Activated CD4-positive, alpha-beta T cell treated with anti-CD3 and anti-CD28 coated beads, Interleukin-2, amount 50 U/mL, for 1 hour (primary cell): Measurements from ENCODE around the gene RSF1.
"Not testable (repeated sequence)": the region's sequence is repeated elsewhere in the genome, so short reads cannot be mapped to it uniquely, and the experiment has no call there.

Experiments
- DNase-seq: peaks from one replicate; pipeline ENCODE4 v3.0.0-alpha.2; 2020

Gene RSF1

DNA sequence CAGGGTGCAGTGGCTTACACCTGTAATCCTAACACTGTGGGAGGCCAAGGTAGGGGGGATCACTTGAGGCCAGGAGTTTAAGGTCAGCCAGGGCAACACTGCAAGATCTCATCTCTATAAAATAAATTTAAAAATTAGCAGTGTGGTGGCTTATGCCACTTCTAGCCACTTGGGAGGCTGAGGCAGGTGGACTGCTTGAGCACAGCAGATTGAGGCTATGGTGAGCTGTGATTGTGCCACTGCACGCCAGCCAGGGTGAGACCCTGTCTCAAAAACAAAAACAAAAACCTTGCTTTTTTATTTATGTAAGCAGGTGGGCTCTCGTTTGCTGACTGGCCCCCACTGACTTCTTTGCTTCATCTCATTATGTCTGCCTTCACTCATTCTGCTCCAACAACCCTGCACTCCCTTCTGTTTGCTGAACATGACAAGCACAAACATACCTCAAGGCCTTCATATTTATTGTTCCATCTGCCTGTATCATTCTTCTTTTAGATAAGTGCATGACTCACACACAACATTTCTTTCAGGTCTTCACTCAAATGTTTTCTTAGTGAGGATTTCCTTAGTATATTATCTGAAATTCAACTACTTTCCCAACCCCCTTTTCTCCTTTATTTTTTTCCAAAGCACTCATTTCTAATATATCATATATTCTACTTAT, 150.5 kb downstream of the RSF1 start:
- DNase-seq, result no peak

DNA sequence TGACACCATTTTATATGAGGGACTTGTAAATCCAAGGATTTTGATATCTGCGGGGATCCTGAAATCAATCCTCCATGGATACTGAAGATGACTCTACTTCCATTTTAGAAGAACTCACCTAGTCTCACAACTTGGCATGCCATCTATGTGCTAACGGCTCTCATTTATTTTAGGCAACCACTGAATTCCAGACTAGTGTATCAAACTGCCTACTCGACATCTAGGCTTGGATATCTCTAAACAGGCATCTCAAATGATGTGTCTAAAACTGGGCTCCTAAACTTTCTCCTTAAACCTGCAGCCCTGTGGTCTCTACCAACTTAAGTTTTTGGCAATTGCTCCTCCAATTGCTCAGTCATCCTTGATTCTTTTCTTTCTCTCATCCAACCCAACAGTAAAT, 151.8 kb downstream of the RSF1 start:
- no peak for DNase-seq

DNA sequence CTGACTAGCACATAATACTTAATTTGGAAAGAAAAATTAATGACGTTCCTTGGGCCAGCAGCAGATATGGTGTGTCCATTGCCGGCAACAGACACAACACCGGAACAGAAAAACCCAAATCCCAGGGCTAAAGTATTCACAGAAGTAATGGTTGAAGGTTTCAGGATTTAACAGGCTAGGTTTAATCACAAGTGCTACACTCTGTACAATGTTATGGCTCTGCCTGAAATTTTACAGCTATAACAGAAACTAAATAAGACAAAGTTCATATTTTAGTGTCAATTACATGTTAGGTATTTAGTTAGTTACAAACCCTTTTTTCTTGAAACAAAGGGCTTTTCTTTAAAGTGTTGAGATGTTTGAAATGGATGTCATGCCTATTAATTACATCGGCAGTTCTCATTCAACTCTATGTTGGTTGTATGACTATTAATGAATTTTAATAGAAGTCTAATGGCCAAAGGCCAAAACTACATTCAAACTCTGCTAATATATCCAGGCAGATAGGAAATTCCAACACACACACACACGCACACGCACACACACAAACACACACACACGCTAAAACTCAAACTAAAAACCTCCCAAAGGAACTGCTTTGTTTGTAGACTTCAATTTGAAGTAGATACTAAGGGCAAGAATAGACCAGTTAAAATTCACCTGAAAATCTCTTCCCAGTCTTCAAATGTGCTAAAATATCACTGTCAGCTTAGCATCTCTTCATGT, 155.1 kb downstream of the RSF1 start:
- DNase-seq, result no peak

DNA sequence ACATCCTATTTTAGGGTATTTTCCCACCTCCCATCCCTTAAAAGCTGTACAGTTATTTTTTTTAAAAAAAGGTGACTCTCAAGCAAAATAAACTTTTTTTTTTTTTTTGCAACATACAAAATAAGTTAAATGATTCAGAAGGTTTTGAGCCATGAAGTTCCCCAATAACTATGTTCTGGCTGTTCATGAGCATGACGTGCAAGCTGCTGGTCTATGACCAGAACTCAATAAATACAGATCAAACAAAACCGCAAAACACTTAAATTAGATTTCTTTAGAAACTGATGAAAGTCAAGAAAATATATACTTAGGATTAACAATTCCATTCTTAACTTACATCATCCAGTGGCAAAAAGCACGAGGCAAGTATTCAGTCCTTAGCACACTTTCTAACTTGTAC, 158.9 kb downstream of the RSF1 start:
- DNase-seq, result no peak

DNA sequence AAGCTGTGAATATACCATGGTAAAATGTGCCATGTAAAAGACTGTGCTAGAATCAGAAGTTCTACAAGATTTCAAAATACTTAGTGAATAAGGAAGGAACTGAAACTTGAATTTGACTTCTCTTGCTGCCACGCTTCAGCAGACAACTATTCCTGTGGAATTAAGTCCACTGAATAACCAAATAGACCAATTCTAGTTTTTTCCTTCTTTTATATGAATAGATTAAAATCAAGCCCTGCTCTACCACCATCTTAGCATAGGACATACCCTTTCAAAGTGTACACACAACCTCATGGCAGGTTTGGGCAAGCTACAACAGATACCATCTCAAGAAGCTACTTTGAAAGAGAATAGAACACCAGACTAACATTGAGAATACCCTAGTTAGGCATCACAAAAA, 159.6 kb downstream of the RSF1 start:
- no peak for DNase-seq

DNA sequence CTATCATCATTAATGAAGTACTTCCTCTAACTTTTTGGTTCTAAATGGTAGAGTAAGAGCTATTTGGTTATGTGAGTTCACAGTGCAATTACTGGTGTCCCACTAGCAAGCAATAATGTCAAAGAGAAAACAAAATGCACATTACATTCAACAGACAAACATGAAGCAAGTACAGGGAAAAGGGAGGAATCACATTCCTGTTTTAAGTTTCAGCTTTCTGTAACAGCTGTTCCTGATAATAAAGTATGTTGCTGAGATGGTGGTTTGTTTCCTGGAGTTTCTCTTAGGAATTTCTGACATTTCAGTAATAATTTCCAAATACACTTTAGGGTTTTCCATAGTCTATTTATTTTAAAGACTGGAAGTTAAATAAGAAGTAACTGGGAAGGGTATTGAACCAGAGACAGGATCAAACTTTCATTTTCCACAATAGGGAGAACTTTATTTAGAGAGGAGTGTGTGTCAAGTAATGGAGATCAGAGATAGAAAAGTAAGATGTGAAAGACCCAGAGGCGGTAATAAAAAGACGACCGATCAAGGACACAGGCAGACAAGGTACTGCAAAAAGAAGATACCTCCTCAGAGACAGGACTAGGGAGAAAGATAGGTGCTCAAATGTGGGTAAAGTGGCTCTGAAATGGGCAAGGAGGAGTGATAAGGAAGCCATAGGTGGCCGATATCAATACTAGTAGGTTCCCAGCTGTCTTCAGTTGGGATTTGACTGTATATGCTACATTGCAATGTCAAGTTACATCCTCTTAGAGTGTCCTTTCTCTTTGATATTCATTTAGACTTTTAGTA, 162.1 kb downstream of the RSF1 start:
- no peak for DNase-seq

DNA sequence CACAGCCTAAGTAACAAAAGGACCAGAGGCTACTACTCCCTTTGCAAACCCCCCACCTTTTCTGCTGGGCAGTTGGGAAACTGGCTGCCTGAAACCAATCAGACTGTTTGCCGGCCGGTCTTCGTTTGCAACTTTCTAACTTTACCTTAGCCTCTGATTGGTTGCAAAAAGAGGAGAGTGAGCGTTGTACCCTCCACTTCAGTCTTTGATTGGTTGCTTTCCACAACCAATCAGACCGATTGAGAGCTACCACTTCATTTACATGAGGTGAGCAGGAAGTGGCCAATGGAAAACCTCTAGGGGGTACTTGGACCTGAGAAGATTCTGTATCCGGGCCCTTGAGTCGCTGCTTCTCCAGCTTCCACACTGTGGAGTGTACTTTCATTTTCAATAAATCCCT, 164.2 kb downstream of the RSF1 start:
- no peak for DNase-seq

DNA sequence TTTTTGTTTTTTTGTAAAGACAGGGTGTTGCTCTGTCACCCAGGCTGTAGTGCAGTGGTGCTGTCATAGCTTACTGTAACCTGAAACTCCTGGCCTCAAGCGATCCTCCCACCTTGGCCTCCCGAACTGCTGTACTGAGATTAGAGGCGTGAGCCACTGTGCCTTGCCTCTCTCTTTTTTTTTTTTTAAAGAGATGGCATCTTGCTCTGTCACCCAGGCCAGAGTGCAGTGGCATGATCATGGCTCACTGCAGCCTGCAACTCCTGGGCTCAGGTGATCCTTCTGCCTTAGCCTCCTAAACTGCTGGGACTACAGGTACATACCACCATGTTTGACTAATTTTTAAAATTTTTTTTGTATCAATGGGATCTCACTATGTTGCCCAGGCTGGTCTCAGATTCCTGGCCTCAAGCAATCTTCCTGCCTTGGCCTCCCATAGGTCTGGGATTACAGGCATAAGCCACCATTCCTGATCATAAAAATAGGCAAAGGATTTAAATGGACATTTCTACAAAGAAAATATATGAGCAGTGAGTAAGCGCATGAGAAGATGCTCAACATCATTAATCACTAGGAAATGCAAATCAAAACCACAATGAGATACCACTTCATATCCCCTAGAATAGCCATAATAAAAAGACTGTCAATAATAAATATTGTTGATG, 165.6 kb downstream of the RSF1 start:
- DNase-seq, result no peak

DNA sequence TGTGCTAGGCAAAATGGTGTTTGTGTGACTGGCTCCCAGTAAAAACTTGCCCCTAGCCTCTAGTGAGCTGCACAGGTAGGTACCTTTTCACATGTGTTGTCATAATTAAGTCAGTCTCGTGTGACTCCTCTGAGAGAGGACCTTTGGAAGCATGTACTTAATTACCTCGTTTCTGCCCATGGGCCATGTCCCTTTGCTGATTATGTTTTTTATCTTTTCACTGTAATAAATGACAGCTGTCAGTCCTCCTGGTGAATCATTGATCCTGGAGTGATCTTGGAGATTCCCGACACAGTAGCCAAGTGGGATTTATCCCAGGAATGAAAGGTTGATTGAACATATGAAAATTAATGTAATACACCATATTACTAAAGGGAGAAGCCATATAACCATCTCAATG, 170.4 kb downstream of the RSF1 start:
- DNase-seq, result no peak

DNA sequence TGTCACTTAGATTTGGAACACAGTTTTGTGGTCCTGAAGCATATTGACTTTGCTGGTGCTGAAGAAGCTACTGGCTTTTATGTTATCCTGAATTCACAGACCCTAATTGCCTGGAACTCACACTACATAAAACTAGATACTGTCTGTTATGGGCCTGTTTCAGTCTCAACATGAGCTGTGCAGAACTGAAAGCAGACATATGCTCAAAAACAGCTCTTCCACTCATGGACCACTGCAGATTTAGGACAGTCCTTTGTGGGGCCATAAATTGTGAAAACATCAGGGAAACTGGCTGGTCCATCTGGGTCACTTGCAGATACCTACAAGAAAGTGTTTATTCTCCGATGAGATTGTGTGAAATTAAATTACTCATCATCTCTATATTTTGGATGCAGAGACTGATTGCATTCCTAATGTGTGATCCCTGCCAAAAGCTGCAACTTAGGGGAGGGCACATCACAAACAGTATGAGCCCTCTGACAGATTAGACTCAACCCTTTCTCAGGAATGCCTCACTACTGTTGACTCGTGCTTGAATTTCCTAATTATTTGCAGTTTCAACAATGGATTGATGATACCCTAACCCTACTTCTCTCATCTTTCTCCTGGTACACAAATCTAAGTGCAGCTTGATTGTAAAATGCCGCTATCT, 172.7 kb downstream of the RSF1 start:
- DNase-seq, result no peak

DNA sequence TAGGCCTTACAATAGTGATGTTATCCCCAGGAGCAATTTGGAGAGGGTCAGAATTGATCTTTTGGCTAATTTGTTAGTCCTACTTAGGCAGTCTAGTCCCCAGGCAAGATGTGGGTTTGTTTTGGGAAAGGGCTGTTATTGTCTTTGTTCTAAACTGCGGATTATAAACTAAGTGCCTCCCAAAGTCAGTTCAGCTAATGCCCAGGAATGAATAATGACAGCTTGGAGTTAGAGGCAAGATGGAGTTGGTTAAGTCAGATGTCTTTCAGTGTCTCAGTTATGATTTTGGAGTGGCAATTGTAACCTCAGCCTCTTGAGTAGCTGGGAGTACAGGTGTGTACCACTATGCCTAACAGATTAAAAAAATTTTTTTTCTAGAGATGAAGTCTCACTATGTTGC, 175.6 kb downstream of the RSF1 start:
- no peak for DNase-seq

DNA sequence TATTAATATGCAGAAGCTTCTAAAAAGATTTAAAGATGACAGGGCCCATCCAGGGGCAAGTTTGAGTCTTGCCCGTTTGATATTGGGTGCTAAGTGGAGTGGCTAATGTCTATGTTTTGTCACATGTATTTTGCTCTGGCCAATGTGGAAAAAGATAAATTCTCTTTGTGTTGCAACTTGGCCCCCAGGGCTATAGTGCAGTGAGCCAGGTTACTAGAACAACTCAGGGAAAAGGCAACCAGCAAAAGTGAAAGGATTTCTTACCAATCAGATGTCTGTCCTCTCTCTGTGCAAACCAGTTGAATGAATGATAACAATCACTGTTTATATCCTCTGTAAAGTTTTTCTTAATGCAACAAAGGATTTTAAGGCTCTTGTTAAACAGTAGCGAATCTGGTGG, 178.3 kb downstream of the RSF1 start:
- DNase-seq, result no peak

DNA sequence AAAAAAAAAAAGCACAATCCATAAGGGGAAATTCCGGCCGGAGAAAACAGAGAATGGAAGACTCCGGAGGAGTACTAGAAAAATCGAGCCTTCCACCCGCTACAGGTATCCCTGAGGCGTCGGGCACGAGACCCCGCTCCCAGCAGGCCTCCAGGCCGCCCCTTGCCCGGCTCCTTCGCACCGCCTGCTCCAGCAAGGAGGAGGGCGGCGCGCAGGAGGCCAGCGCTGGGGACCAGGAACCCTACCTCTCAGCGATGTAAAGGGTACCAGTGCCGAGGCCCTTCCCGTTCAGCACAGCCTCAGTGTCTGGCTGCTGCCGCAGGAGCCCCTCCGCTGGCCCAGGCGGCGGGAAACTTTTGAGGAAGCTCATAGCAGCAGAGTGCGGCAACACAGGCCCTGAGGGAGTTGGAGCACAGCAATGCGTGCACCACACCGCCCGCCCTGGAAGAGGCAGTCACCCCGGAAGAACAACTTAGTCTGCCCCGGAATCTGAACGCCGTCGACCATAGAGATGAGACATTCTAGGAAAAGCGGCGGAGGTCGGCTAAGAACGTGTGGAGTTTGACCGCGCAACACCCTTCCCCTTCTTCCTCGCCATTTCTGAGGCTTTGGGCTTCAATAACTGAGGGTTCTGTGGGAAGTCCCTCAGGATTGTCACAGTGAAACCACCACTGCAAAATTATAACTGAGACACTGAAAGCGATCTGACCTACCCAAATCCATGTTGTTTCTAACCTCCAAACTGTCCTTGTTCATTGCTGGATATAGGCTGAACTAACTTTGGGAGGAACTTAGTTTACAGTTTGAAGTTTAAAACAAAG, 183.0 kb downstream of the RSF1 start, which contains the start of gene CLNS1A:
Gene CLNS1A (minus strand): TSS at position 450 of the 821 bp plus-strand sequence. CDS start 80 bp downstream, at position 370.
- DNase-seq, result peak; percentile 72

DNA sequence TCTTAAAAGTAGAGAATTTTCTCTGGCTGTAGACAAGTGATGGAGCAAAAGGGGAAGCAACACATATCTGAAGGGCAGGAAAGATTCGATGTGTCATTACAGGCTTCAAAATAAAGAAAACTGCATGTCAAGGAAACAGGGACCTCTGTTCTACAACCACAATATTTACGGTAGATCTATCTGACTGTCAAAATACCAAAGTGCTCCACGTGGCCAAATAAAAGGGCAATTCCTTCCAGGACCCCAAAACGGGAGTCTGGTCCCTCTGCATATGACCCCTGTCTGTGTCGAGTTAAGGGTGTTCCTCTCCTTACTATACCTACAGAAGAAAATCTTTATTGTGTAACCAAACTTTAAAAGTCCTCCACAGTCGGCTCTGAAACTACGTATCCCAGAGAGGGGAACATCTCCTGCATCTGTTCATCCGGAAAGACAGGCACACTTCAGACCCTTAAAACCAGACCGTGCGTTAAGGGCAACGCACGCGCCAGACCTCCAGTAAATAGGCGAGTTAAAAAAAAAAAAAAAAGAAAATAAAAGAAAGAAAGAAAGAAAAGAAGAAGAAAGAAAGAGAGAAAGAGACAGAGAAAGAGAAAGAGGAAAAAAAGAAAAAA, 183.7 kb downstream of the RSF1 start:
- no peak for DNase-seq

DNA sequence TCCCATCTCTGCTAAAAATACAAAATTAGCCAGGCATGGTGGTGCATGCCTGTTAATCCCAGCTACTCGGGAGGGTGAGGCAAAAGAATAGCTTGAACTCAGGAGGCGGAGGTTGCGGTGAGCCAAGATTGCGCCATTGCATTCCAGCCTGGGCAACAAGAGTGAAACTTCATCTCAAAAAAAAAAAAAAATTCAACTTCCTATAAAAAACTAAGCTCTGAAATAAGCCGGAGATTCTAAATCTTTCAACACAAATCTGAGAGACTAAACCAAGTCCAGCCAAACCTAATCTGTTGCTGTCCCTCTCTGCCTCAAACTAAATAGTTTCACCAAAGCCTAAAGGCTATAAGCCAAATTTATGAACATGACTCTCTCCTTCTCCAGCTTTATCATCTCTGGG, 186.6 kb downstream of the RSF1 start:
- DNase-seq, result not testable (repeated sequence)

DNA sequence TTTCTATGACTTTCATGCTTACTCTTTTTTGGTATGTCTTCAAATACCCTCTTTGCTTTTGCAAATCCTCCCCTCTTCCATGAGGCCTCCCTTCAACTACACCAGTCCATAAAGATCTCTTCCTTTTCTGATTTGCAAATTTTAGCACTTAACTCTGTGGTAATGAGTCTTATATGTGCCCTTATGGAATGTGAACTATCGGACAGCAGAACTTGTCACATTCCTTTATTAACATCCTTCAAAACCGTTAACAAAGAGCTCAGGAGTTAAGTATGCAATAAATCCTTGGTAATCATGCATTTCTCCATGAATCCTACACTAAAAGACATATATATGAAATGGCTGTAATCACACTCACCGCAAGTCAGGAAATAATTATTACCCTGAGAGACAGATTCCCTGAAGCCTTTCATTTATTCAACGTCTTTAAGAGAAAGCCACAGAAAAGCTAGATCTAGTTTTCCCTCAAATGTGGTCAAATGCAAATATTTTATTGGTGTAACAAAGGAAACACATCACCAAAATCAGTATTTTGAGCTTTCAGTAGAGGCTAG, 190.3 kb downstream of the RSF1 start:
- DNase-seq, result no peak

DNA sequence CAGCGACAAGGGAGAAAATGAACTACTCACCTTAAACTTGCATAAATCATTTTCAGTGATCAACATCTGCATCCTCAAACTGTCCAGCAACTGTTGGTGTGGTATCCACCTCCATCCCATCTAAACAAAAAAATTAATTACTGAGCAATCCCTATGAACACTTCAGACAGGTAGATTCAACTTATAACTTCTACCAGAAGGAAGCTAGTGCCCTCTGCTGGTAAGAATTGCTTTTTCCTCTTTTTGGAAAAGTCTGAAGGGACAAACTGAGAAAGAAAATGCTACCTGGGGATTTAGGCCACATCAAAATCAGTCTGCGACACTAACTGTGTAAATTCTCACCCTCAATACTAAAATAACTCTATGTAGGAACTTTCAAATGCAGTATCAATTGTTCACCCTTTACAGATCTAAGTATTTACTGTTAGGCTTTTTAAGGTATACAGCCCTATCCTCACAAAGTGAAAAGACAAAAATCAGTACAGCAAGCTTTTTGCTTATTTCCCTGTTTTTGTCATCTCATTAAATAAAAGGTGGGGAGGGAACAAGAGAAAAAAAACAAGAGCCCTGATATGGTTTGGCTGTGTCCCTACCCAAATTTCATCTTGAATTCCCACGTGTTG, 200.8 kb downstream of the RSF1 start:
- DNase-seq, result no peak

DNA sequence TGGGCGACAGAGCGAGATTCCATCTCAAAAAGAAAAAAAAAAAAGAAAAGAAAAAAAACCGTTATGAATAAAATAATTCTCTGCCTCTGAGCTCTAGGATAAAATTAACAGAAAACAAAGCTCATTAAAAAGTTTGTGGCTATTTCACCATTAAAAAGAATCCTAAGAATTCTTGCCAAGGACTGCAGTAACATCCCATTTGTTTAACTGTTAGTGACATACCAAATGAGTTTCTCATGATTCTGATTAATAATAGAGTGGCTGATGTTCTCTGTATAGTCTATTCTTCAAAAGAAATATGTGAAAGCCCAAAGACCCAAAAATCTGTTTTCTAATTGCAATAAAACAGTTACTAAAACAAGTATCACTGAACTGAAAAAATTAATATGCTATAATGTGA, 202.6 kb downstream of the RSF1 start:
- no peak for DNase-seq

DNA sequence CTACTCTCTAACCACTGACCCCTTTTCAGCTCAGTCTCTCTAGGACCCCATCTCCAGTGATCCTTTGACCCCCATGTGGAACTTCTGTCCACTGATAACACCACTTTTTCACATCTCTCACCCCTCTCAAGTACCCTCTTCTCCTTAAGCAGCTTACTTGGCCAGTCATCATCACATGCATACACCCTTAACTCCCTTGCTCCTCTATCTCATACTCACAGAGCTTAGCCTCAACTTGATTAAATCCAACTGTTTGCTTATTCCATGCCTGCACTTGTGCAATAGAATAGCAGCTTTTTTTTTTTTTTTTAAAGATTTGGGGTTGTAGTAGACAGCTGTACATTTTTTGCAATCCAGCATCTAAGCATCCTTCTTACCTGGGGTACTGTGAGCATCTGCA, 208.6 kb downstream of the RSF1 start:
- DNase-seq, result no peak
